ENCODE results near the gene NAT16. TPM values are rescaled to one million over a fixed set of nuclear protein-coding genes. Genes with fewer than 3 reads are reported as not detected.
A peak's percentile ranks its signal among the peaks of the same experiment; 100 is the strongest.

Gene NAT16
- total and polyA plus RNA-seq, 9 of the 15 experiments (the other 6 are each of a cell fraction or from before 2014, with no cell fraction given): 0.04 TPM; not detected in 8

DNA sequence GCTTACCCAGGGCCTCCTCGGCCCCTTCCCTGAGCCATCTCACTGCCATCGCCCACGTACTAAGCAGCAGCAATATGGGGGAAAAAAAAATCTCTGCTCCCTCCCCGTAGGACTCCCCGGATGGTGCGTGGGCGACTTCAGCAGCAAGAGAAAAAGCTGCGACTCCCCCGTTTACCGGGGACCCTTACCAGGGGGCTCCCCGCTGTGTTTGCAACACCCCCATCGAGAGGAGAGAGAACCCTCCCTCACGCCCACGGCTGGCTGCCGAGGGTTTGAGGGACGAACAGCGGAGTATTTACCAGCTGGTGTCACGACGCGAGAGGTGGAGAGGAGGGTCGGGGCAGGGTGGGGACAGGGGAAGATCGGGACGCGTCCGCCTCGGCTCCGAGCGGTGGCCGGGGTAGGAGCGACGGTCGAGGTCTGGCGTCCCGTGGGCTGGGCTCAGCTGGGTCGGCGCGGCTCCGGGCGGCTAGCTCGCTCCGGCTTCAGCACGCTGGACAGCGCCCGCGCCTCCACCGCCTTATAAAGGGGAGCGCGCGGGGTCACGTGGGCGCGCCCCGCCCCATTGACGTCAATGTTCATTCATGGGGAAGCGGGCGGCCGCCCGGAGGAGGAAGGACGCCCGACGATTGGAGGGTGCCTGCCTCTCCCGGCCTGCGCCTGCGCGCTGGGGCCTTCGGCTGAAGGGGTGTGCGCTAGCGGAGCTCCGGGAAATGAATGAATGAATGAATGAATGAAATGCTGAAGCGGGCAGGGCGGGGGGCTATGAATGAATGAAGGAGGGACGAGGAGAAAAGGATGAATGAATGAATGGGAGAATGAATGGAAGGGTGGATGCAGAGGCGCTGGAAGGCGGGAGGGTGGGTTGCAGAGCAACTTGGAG is 14.8 kb downstream of the NAT16 start, which contains the start of gene VGF (continued):
- TF ChIP-seq CHCHD3 (CRISPR knock-in tag; IDR thresholded peaks at IDR 0.05): no peak
- no peak for TF ChIP-seq MYBL2 (IDR thresholded peaks at IDR 0.05; ENCODE audit: low read depth)
- no peak for TF ChIP-seq MYBL2 (CRISPR knock-in tag; IDR thresholded peaks at IDR 0.05; ENCODE audit: borderline replicate concordance)
- no peak for TF ChIP-seq CBFB (CRISPR knock-in tag; IDR thresholded peaks at IDR 0.05)
- TF ChIP-seq MCM3 (IDR thresholded peaks at IDR 0.05): no peak
- peak in 1 of 2 experiments; percentile 66; a peak in 1 of 3 replicates for TF ChIP-seq CBX3 (IDR thresholded peaks at IDR 0.05; ENCODE audit: borderline replicate concordance in 1 of 2, low read length in 2 of 2)
- TF ChIP-seq TAF15 (IDR thresholded peaks at IDR 0.05; ENCODE audit: low read depth, low read length): no peak
- TF ChIP-seq COPS2 (conservative IDR thresholded peaks at IDR 0.05): no peak
- TF ChIP-seq PHB (CRISPR knock-in tag; IDR thresholded peaks at IDR 0.05): no peak
- peak in 1 of 2 experiments; percentile 97; a peak in 3 of 4 replicates for TF ChIP-seq RCOR1 (IDR thresholded peaks at IDR 0.05; ENCODE audit: borderline replicate concordance in 1 of 2, low read depth in 2 of 2, low read length in 2 of 2)
- TF ChIP-seq L3MBTL2 (IDR thresholded peaks at IDR 0.05): peak; percentile 60; the same call in 1 of the 2 replicates
- peak; percentile 88 for TF ChIP-seq JUND (IDR thresholded peaks at IDR 0.05; ENCODE audit: borderline replicate concordance, low read depth, low read length)
- peak; percentile 83; the same call in 1 of the 3 replicates for TF ChIP-seq JUND (tag; IDR thresholded peaks at IDR 0.05; ENCODE audit: borderline replicate concordance, low read depth, low read length)
- no peak for TF ChIP-seq SNRNP70 (optimal IDR thresholded peaks at IDR 0.05; ENCODE audit: low read depth, low read length)
- TF ChIP-seq, protein P1, sequence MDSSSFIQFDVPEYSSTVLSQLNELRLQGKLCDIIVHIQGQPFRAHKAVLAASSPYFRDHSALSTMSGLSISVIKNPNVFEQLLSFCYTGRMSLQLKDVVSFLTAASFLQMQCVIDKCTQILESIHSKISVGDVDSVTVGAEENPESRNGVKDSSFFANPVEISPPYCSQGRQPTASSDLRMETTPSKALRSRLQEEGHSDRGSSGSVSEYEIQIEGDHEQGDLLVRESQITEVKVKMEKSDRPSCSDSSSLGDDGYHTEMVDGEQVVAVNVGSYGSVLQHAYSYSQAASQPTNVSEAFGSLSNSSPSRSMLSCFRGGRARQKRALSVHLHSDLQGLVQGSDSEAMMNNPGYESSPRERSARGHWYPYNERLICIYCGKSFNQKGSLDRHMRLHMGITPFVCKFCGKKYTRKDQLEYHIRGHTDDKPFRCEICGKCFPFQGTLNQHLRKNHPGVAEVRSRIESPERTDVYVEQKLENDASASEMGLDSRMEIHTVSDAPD (CRISPR knock-in tag; IDR thresholded peaks at IDR 0.05): no peak
- TF ChIP-seq SRSF7 (optimal IDR thresholded peaks at IDR 0.05; ENCODE audit: low read depth, low read length): no peak
- TF ChIP-seq, protein P2, sequence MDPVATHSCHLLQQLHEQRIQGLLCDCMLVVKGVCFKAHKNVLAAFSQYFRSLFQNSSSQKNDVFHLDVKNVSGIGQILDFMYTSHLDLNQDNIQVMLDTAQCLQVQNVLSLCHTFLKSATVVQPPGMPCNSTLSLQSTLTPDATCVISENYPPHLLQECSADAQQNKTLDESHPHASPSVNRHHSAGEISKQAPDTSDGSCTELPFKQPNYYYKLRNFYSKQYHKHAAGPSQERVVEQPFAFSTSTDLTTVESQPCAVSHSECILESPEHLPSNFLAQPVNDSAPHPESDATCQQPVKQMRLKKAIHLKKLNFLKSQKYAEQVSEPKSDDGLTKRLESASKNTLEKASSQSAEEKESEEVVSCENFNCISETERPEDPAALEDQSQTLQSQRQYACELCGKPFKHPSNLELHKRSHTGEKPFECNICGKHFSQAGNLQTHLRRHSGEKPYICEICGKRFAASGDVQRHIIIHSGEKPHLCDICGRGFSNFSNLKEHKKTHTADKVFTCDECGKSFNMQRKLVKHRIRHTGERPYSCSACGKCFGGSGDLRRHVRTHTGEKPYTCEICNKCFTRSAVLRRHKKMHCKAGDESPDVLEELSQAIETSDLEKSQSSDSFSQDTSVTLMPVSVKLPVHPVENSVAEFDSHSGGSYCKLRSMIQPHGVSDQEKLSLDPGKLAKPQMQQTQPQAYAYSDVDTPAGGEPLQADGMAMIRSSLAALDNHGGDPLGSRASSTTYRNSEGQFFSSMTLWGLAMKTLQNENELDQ (CRISPR knock-in tag; IDR thresholded peaks at IDR 0.05; ENCODE audit: borderline replicate concordance): peak; percentile 94; the same call in 1 of the 2 replicates
- TF ChIP-seq ZNF644 (tag; IDR thresholded peaks at IDR 0.05; ENCODE audit: low read depth): peak; percentile 81; the same call in 1 of the 2 replicates
- TF ChIP-seq, protein P3, sequence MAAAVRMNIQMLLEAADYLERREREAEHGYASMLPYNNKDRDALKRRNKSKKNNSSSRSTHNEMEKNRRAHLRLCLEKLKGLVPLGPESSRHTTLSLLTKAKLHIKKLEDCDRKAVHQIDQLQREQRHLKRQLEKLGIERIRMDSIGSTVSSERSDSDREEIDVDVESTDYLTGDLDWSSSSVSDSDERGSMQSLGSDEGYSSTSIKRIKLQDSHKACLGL (CRISPR knock-in tag; IDR thresholded peaks at IDR 0.05; ENCODE audit: borderline replicate concordance, poor library complexity, severe bottlenecking): peak; percentile 57
- no peak for TF ChIP-seq BRD9 (IDR thresholded peaks at IDR 0.05; ENCODE audit: low read depth, partially characterized antibody)
